Measurements from ENCODE around the gene MYOG. TPM values are rescaled to one million over a fixed set of nuclear protein-coding genes. Genes with fewer than 3 reads are reported as not detected.
A peak's percentile ranks its signal among the peaks of the same experiment; 100 is the strongest.

MYOG gene
- total RNA-seq, 4 donors from 2014 or later: not detected

DNA sequence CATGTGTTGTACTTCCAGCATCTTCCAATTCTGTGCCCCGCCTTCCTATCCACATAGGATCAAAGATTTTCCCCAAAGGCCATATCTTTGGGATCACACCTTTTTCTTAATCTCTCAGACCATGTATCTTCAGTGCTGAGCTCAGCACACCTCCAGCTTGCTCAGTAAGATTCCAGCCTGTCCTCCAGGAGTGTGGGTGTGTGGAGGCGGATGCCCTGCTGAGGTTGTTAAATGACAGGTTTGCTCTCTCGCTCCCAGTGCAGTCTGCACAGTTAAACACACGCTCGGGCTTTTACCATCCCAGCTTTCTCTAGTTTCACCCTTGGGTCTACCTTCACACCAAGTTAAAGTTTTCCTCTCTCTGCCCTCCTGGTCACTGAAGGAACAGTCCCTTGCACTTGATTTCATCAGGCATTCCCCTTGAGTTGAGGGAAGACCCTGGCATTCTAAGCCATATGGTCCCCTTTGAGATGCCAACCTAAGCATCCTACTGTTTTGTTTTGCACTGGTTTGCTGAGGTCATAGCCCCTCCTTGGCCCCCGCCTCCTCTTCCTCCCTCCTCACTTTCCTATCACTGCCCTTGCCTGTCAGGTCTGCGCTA, 13.7 kb downstream of the MYOG start:
- no peak overlapping the region for H3K27ac ChIP-seq (replicated peaks in 1 of 4)
- peaks cover 0 to 26% (median 7%) of the 10 kb centered on the region in 4 donors for H3K27me3 ChIP-seq
- no peaks in the 10 kb centered on the region for H3K36me3 ChIP-seq
- peaks cover 35 to 41% (median 39%) of the 10 kb centered on the region in 4 donors for H3K4me1 ChIP-seq
- TF ChIP-seq POLR2A (IDR thresholded peaks at IDR 0.05; ENCODE audit: low read depth) (no peak), POLR2AphosphoS5 (IDR thresholded peaks at IDR 0.05) (no peak), EP300 (IDR thresholded peaks at IDR 0.05) (no peak)
- TF ChIP-seq, protein P1, sequence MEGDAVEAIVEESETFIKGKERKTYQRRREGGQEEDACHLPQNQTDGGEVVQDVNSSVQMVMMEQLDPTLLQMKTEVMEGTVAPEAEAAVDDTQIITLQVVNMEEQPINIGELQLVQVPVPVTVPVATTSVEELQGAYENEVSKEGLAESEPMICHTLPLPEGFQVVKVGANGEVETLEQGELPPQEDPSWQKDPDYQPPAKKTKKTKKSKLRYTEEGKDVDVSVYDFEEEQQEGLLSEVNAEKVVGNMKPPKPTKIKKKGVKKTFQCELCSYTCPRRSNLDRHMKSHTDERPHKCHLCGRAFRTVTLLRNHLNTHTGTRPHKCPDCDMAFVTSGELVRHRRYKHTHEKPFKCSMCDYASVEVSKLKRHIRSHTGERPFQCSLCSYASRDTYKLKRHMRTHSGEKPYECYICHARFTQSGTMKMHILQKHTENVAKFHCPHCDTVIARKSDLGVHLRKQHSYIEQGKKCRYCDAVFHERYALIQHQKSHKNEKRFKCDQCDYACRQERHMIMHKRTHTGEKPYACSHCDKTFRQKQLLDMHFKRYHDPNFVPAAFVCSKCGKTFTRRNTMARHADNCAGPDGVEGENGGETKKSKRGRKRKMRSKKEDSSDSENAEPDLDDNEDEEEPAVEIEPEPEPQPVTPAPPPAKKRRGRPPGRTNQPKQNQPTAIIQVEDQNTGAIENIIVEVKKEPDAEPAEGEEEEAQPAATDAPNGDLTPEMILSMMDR (IDR thresholded peaks at IDR 0.05): no peak
- DNase-seq (ENCODE audit: extremely low spot score): no peak
- intact Hi-C loops (cut with DNase I): no loop called here
- no peak overlapping the region for H3K4me3 ChIP-seq
- H3K9me3 ChIP-seq: no peaks in the 10 kb centered on the region
- WGBS: 94% methylated on average over 7 of the region's 7 CpGs

DNA sequence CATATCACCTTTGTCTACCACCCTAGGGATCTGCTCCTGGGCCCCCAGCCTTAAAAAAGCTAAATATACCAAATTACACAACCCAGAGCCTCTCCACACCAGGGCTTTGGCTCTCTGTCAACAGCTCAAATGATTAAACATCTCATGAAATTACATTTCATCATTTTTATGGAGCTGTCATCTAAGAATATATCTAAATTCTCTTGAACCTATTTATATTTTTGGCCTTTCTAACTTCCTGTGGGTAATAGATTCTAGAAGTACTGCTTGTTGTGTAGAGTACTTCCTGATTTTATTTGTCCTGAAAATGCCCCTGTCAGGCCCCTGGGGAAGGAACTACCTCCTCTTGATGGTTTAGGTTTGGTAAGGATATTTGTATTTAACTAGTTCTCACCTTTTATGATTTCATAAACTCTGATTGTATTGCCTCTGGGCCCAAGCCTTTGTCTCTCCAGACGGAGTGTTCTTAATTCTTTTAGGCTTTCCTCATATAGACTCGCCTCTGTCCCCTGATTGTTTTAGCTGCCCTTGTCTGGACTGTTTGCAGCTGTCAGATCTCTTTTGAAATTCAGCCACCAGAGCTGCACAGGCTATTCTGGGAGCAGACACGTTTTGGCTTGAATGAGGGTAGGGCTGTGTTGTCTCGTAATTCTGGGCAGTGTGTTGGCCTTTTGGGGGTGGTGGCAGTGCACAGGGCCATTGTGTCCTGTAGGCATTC, 16.6 kb downstream of the MYOG start:
- Histone ChIP-seq H3K9me3 (no peaks in the 10 kb centered on the region), H3K4me1 (peaks cover 25 to 30% (median 26%) of the 10 kb centered on the region in 4 donors), H3K36me3 (no peaks in the 10 kb centered on the region), H3K27ac (replicated peaks in 1 of 4) (peak overlapping the region; percentile 61 to 74 (median 70)), H3K4me3 (no peak overlapping the region), H3K27me3 (no peaks in the 10 kb centered on the region)
- DNase-seq (ENCODE audit: extremely low spot score): no peak
- WGBS: 24% methylated on average over 4 of the region's 4 CpGs
- intact Hi-C loops (cut with DNase I): no loop called here
- TF ChIP-seq POLR2A (IDR thresholded peaks at IDR 0.05; ENCODE audit: low read depth): no peak
- TF ChIP-seq POLR2AphosphoS5 (IDR thresholded peaks at IDR 0.05): peak in 1 of 2 donors; percentile 39
- TF ChIP-seq, protein P1 (IDR thresholded peaks at IDR 0.05): no peak
- no peak for TF ChIP-seq EP300 (IDR thresholded peaks at IDR 0.05)

DNA sequence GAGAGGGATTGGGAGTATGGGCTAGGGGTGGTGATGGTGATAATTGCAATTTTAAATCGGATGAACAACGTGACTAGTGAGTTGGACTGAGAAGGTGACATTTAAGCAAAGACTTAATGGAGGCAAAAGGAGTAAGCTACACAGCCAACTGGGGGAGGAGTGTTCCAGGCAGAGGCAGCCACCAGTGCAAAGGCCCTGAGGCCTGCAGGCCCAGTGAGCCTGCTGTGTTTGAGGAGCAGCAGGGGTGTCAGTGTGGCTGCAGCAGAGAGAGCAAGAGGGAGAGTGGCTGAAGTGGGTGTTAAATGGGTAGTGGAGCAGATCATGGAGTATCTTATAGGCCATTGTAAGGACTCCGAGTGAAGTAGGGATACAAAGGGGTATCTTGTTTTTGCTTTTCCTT, 18.8 kb downstream of the MYOG start:
- TF ChIP-seq, protein P1 (IDR thresholded peaks at IDR 0.05): no peak
- TF ChIP-seq EP300 (IDR thresholded peaks at IDR 0.05): no peak
- TF ChIP-seq POLR2AphosphoS5 (IDR thresholded peaks at IDR 0.05): no peak
- TF ChIP-seq POLR2A (IDR thresholded peaks at IDR 0.05; ENCODE audit: low read depth): no peak
- Histone ChIP-seq H3K4me1 (peaks cover 25 to 30% (median 26%) of the 10 kb centered on the region in 4 donors), H3K36me3 (no peaks in the 10 kb centered on the region), H3K4me3 (no peak overlapping the region), H3K9me3 (no peaks in the 10 kb centered on the region), H3K27me3 (no peaks in the 10 kb centered on the region), H3K27ac (replicated peaks in 1 of 4) (no peak overlapping the region)
- 92% methylated on average over 3 of the region's 3 CpGs for WGBS
- DNase-seq (ENCODE audit: extremely low spot score): no peak
- intact Hi-C loops (cut with DNase I): no loop called here

DNA sequence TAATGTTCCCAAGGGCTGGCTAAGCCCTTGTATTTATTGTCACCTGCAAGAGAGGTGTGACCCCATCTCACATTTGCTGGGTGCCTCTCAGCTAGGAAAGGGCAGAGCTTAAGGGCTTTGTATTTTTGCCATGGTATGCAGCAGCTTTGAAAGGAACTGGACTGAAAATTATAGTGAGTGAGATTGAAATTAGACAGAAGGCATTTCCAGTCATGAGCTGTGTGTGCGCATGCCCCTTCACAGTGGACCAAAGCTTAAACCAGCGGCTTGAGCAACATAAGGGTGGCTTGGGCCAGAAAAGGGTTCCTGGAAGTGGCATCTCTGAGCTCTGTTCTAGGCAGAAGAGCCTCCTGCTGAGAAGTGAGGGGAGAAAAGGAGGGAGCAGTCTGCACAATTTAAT, 19.8 kb downstream of the MYOG start:
- 90% methylated on average over 2 of the region's 2 CpGs for WGBS

More for the DNA sequence above, 19.8 kb downstream of the MYOG start:
- Histone ChIP-seq H3K9me3 (no peaks in the 10 kb centered on the region), H3K4me3 (no peak overlapping the region), H3K27me3 (no peaks in the 10 kb centered on the region), H3K4me1 (peaks cover 25 to 27% (median 26%) of the 10 kb centered on the region in 4 donors), H3K36me3 (no peaks in the 10 kb centered on the region), H3K27ac (replicated peaks in 1 of 4) (no peak overlapping the region)
- intact Hi-C loops (cut with DNase I): no loop called here
- TF ChIP-seq EP300 (IDR thresholded peaks at IDR 0.05) (no peak), POLR2A (IDR thresholded peaks at IDR 0.05; ENCODE audit: low read depth) (no peak), POLR2AphosphoS5 (IDR thresholded peaks at IDR 0.05) (no peak)
- TF ChIP-seq, protein P1 (IDR thresholded peaks at IDR 0.05): no peak
- DNase-seq (ENCODE audit: extremely low spot score): no peak

All from esophagus muscularis mucosa (tissue), 4 donors.